GM12872 (cell line): ENCODE results near the gene DSC3.
A peak's percentile ranks its signal among the peaks of the same experiment; 100 is the strongest.

Source experiments
- CTCF ChIP-seq: IDR thresholded peaks from 3 replicates; pipeline ENCODE4 v1.5.1; 2011; ENCODE audit warnings: low read depth, mild to moderate bottlenecking, low read length, moderate library complexity; ENCODE audit not compliant: insufficient read depth

Gene DSC3

DNA sequence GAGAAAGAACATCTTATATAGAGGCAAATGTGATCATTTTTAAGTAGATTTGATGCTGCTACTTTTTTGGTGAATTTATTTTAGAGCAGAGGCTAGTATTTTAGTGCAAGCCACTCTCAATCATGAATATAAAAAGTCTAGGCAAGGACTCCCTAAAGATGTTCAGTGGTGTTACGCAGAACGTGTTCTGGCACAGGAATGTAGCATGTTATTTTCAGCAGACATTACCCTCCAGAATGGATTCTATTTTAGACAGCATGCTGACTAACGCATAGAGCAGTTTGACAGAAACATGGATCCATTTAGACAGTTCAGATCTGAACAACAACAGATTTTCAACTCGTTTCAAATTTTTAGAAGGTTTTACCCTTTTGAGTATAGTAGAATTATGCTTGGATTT is 54.1 kb downstream of the DSC3 start:
- no peak for TF ChIP-seq CTCF

- no peak for TF ChIP-seq CTCF
Measured at GRCh38 chr18:30987467-30988241, 54.9 kb downstream of the DSC3 start.

GRCh38 chr18:30985753-30986152 is 56.8 kb downstream of the DSC3 start:
- TF ChIP-seq CTCF, result no peak

GRCh38 chr18:30982285-30982992 is 60.1 kb downstream of the DSC3 start:
- no peak for TF ChIP-seq CTCF

DNA sequence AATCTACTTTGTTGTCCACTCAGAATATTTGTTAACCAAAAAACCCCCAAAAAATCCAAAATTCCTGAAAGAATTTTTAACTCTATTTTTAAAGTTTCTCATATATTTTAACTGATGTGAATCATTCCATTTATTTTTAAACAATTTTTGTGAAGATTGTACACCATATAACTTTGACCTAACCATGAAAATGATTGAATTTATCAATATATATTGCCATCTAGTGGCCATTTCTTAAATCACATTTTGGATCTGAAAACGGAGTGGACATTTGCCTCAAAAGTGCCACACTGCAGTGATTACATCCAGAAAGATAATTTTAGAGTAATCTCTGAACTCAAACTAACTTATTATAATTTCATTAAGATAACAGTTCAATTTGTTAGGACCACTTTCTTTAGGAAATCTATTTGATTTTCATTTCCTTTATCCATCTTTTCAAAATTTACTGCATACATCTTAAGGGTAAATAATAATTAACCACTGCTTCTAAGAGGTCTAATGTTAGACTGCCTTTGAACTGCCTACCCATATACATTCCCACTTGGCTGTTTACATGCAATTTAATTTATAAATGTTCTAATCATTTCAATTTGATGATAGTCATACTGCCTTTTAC is 71.1 kb downstream of the DSC3 start:
- TF ChIP-seq CTCF, result peak; percentile 32; the same call in 2 of the 3 replicates

DNA sequence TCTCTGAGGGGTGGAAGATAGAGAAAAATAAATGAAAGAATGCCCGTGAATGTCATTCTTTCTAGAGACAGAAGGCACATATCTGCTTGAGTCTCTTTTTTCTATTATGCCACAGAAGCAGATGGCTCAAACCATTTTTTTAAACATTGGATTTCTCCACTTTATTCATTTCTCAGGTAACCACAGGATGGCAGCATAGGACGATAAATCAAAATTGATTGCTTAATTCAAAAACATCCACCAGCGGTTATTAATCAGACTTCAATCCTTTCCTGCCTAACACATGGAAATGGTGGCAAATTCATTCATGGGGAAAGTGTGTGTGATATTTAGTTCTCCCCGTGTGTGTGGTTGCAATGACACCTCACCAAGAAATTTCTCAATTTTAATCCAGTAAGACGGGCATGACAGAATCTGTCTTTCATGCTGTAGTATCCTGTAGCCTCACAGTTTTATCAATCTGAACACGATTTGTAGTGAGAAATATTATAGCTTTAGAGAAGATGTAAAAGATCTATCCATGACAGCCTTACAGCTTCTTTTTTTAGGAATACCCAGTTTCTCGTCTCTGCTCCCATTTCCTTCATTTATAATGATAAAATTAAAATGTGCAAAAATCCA is 72.2 kb downstream of the DSC3 start:
- TF ChIP-seq CTCF, result 0 out of 3 replicates have a peak, but pooled peaks have one; percentile 8

GRCh38 chr18:30969670-30970170 is 72.8 kb downstream of the DSC3 start:
- TF ChIP-seq CTCF, result no peak
